H9 (cell line): ENCODE results near the gene LGALS8. TPM values are rescaled to one million over a fixed set of nuclear protein-coding genes. Genes with fewer than 3 reads are reported as not detected.

Source experiments
- DNase-seq: peaks from one replicate; pipeline ENCODE4 v3.0.0-alpha.2; 2017
- H2AFZ ChIP-seq: one replicate; pipeline ENCODE4 v1.6.1; 2013; ENCODE audit warnings: mild to moderate bottlenecking, low read length, control low read depth, moderate library complexity
- H2AK5ac ChIP-seq: 2 replicates; pipeline ENCODE4 v1.6.1; 2013; ENCODE audit warnings: low read length, control low read depth, mixed read lengths; ENCODE audit not compliant: insufficient read length
- H2BK120ac ChIP-seq: one replicate; pipeline ENCODE4 v1.6.1; 2013; ENCODE audit warnings: low read depth, mild to moderate bottlenecking, low read length, control low read depth, inconsistent platforms; ENCODE audit not compliant: poor library complexity, severe bottlenecking
- H2BK12ac ChIP-seq: 2 replicates; pipeline ENCODE4 v1.6.1; 2013; ENCODE audit warnings: low read length, control low read depth, mixed read lengths, low read depth; ENCODE audit not compliant: insufficient read length
- H2BK15ac ChIP-seq: 2 replicates; pipeline ENCODE4 v1.6.1; 2013; ENCODE audit warnings: low read depth, low read length, control low read depth
- H2BK20ac ChIP-seq: one replicate; pipeline ENCODE4 v1.6.1; 2013; ENCODE audit warnings: low read depth, mild to moderate bottlenecking, low read length, control low read depth, inconsistent platforms; ENCODE audit not compliant: poor library complexity, severe bottlenecking
- H2BK5ac ChIP-seq: 2 replicates; pipeline ENCODE4 v1.6.1; 2013; ENCODE audit warnings: low read length, control low read depth, mixed read lengths; ENCODE audit not compliant: insufficient read length
- H3K14ac ChIP-seq: 2 replicates; pipeline ENCODE4 v1.6.1; 2013; ENCODE audit warnings: low read length, control low read depth; ENCODE audit not compliant: insufficient read depth
- H3K18ac ChIP-seq: 2 replicates; pipeline ENCODE4 v1.6.1; 2013; ENCODE audit warnings: low read depth, mild to moderate bottlenecking, mixed read lengths, low read length, control low read depth; ENCODE audit not compliant: insufficient read length
- H3K23ac ChIP-seq: 2 replicates; pipeline ENCODE4 v1.6.1; 2013; ENCODE audit warnings: low read length, control low read depth, mixed read lengths, low read depth; ENCODE audit not compliant: insufficient read length
- H3K23me2 ChIP-seq: 2 replicates; pipeline ENCODE4 v1.6.1; 2013; ENCODE audit warnings: low read depth, mild to moderate bottlenecking, mixed read lengths, low read length, control low read depth; ENCODE audit not compliant: insufficient read length, poor library complexity, severe bottlenecking
- H3K27ac ChIP-seq: 2 replicates; pipeline ENCODE4 v1.5.1; 2013; ENCODE audit warnings: low read length, control low read depth, mixed read lengths, low read depth; ENCODE audit not compliant: insufficient read length
- H3K27me3 ChIP-seq: 2 replicates; pipeline ENCODE4 v1.6.1; 2013; ENCODE audit warnings: low read length, control low read depth, inconsistent platforms; ENCODE audit not compliant: insufficient read depth
- H3K4ac ChIP-seq: 2 replicates; pipeline ENCODE4 v1.6.1; 2013; ENCODE audit warnings: low read depth, mild to moderate bottlenecking, control low read depth, inconsistent platforms, low read length, moderate library complexity
- H3K4me1 ChIP-seq: 2 replicates; pipeline ENCODE4 v1.6.1; 2013; ENCODE audit warnings: low read length, control low read depth, inconsistent platforms; ENCODE audit not compliant: insufficient read depth
- H3K4me2 ChIP-seq: 2 replicates; pipeline ENCODE4 v1.6.1; 2013; ENCODE audit warnings: low read length, control low read depth, mixed read lengths; ENCODE audit not compliant: insufficient read length, insufficient read depth
- H3K56ac ChIP-seq: 2 replicates; pipeline ENCODE4 v1.6.1; 2013; ENCODE audit warnings: low read depth, mild to moderate bottlenecking, mixed read lengths, low read length, control low read depth; ENCODE audit not compliant: insufficient read length
- H3K79me1 ChIP-seq: 2 replicates; pipeline ENCODE4 v1.6.1; 2013; ENCODE audit warnings: low read depth, mild to moderate bottlenecking, moderate library complexity, low read length, control low read depth, inconsistent platforms; ENCODE audit not compliant: insufficient read depth, poor library complexity, severe bottlenecking
- H3K79me2 ChIP-seq: 2 replicates; pipeline ENCODE4 v1.6.1; 2013; ENCODE audit warnings: low read length, control low read depth, inconsistent platforms; ENCODE audit not compliant: insufficient read depth
- H3K9ac ChIP-seq: 2 replicates; pipeline ENCODE4 v1.6.1; 2013; ENCODE audit warnings: low read length, control low read depth, mixed read lengths; ENCODE audit not compliant: insufficient read length; ENCODE audit errors: extremely low read depth
- H3K9me3 ChIP-seq: one replicate; pipeline ENCODE4 v1.6.1; 2013; ENCODE audit warnings: low read depth, low read length, inconsistent platforms; ENCODE audit not compliant: control insufficient read depth
- H3T11ph ChIP-seq: one replicate; pipeline ENCODE4 v1.6.1; 2013; ENCODE audit warnings: mild to moderate bottlenecking, low read length, control low read depth, inconsistent platforms
- H4K20me1 ChIP-seq: one replicate; pipeline ENCODE4 v1.6.1; 2013; ENCODE audit not compliant: control insufficient read depth, insufficient read length, insufficient read depth
- H4K5ac ChIP-seq: 2 replicates; pipeline ENCODE4 v1.6.1; 2013; ENCODE audit warnings: low read depth, mild to moderate bottlenecking, mixed read lengths, low read length, control low read depth; ENCODE audit not compliant: insufficient read length
- H4K8ac ChIP-seq: replicated peaks from 2 replicates; pipeline ENCODE4 v1.6.1; 2013; ENCODE audit warnings: low read length, control low read depth, mixed read lengths, low read depth; ENCODE audit not compliant: insufficient read length
- H4K91ac ChIP-seq: 2 replicates; pipeline ENCODE4 v1.6.1; 2013; ENCODE audit warnings: low read depth, mild to moderate bottlenecking, moderate library complexity, mixed read lengths, low read length, control low read depth; ENCODE audit not compliant: insufficient read length
- H3K27ac Mint-ChIP-seq, 3 experiments: 2 replicates in 2 of 3; 3 replicates in 1 of 3; pipeline ENCODE4 v1.8.0; 2020 to 2021; ENCODE audit warnings: mixed read lengths in 3 of 3, mild to moderate bottlenecking in 1 of 3, moderate library complexity in 1 of 3
- H3K27me3 Mint-ChIP-seq: 2 replicates; pipeline ENCODE4 v1.8.0; 2021; ENCODE audit warnings: low read depth, mild to moderate bottlenecking, moderate library complexity, mixed read lengths
- H3K36me3 Mint-ChIP-seq, 3 experiments: 2 replicates in 2 of 3; 3 replicates in 1 of 3; pipeline ENCODE4 v1.8.0; 2020 to 2021; ENCODE audit warnings: low read depth in 3 of 3, mixed read lengths in 3 of 3; ENCODE audit not compliant: insufficient read depth in 1 of 3
- H3K4me1 Mint-ChIP-seq, 2 experiments: 2 replicates each; pipeline ENCODE4 v1.8.0; 2020; ENCODE audit warnings: mixed read lengths in 2 of 2
- H3K4me3 Mint-ChIP-seq, 2 experiments: 2 replicates in 1 of 2; 3 replicates in 1 of 2; pipeline ENCODE4 v1.8.0; 2020 to 2021; ENCODE audit warnings: mild to moderate bottlenecking in 2 of 2, mixed read lengths in 2 of 2, moderate library complexity in 1 of 2
- H3K9me3 Mint-ChIP-seq, 2 experiments: 2 replicates in 1 of 2; 3 replicates in 1 of 2; pipeline ENCODE4 v1.8.0; 2020; ENCODE audit warnings: mild to moderate bottlenecking in 2 of 2, mixed read lengths in 2 of 2, moderate library complexity in 1 of 2
- WGBS: extraction: QIAGEN DNeasy Blood & Tissue Kit; methylation state at CpG from one replicate; pipeline ENCODE4 v1.1.7; 2013; ENCODE audit warnings: missing lambda C conversion rate, low lambda C conversion rate, mixed read lengths; ENCODE audit not compliant: insufficient read length; ENCODE audit errors: extremely low coverage; 5-methylcytosine and 5-hydroxymethylcytosine counted together
- total RNA-seq: library from RNA; stranded (reverse); gene quantifications from 2 replicates; pipeline ENCODE4 v1.2.1, GENCODE V29; 2021
- TF ChIP-seq, protein P1 (sequence below): fragments of 200-600 bp; sonication (generic); conservative IDR thresholded peaks from 3 replicates; pipeline ENCODE4 v1.8.0; 2021; ENCODE audit warnings: antibody characterized with exemption, mild to moderate bottlenecking

LGALS8 gene
- total RNA-seq, 1 experiment from 2014 or later: 14.2 TPM

DNA sequence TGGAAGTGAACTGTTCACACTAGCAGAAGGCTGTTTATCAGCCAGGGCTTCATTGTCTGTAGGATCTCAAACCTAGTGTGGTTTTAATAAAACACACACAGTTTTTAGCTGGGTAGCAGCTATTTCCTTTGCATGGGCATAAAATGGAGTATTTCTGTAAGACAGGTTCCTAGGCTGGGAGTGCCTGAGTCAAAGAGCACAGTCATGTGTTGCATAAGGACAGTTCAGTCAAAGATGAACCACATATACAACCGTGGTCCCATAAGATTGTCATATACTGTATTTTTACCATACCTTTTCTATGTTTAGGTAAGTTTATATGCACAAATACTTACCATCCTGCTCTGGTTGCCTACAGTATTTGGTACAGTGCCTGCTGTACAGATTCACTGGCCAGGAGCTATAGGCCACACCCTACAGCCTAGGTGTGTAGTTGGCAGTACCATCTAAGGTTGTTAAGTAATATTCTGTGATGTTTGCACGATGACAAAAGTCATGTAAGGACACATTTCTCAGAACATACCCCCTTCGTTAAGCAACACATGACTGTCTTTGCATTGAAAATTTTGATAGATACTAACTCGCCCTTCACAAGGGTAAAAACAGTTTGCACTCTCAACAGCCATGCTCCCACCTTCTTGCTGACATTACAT is 17.2 kb downstream of the LGALS8 start:
- Mint-ChIP-seq H3K9me3 (no peaks in the 10 kb centered on the region; a peak in 1 of 5 replicates), H3K27ac (no peak overlapping the region), H3K4me3 (no peak overlapping the region), H3K27me3 (no peaks in the 10 kb centered on the region), H3K36me3 (peaks cover 7 to 47% (median 34%) of the 10 kb centered on the region in 3 experiments; a peak in 5 of 7 replicates), H3K4me1 (no peaks in the 10 kb centered on the region; a peak in 1 of 4 replicates)
- H3K9ac ChIP-seq: no peak overlapping the region
- H2BK5ac ChIP-seq: no peak overlapping the region
- H3K4ac ChIP-seq: no peak overlapping the region
- H2BK15ac ChIP-seq: no peak overlapping the region
- H2BK12ac ChIP-seq: no peak overlapping the region
- no peak overlapping the region for H3K27ac ChIP-seq
- no peak overlapping the region for H4K91ac ChIP-seq
- no peak overlapping the region for H4K5ac ChIP-seq
- H2AK5ac ChIP-seq: no peak overlapping the region
- no peak overlapping the region for H3K56ac ChIP-seq
- H3K23me2 ChIP-seq: no peaks in the 10 kb centered on the region
- no peaks in the 10 kb centered on the region for H3K4me1 ChIP-seq
- H4K8ac ChIP-seq: no peak overlapping the region
- no peak for DNase-seq
- TF ChIP-seq, protein P1, sequence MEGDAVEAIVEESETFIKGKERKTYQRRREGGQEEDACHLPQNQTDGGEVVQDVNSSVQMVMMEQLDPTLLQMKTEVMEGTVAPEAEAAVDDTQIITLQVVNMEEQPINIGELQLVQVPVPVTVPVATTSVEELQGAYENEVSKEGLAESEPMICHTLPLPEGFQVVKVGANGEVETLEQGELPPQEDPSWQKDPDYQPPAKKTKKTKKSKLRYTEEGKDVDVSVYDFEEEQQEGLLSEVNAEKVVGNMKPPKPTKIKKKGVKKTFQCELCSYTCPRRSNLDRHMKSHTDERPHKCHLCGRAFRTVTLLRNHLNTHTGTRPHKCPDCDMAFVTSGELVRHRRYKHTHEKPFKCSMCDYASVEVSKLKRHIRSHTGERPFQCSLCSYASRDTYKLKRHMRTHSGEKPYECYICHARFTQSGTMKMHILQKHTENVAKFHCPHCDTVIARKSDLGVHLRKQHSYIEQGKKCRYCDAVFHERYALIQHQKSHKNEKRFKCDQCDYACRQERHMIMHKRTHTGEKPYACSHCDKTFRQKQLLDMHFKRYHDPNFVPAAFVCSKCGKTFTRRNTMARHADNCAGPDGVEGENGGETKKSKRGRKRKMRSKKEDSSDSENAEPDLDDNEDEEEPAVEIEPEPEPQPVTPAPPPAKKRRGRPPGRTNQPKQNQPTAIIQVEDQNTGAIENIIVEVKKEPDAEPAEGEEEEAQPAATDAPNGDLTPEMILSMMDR: no peak
- no peak overlapping the region for H3K4me2 ChIP-seq
- no peak overlapping the region for H3K18ac ChIP-seq
- no peak overlapping the region for H3T11ph ChIP-seq
- H3K14ac ChIP-seq: no peak overlapping the region
- no peaks in the 10 kb centered on the region for H3K27me3 ChIP-seq
- no peaks in the 10 kb centered on the region for H3K79me2 ChIP-seq
- no peak overlapping the region for H2BK20ac ChIP-seq
- H4K20me1 ChIP-seq: no peaks in the 10 kb centered on the region
- H3K79me1 ChIP-seq: no peaks in the 10 kb centered on the region
- no peak overlapping the region for H2BK120ac ChIP-seq
- no peak overlapping the region for H2AFZ ChIP-seq
- H3K9me3 ChIP-seq: no peaks in the 10 kb centered on the region
- H3K23ac ChIP-seq: no peak overlapping the region
- WGBS: no CpG with 5 or more reads among the region's 4 CpGs
